GM10248 (cell line): Measurements from ENCODE around the gene AIFM3.

ENCODE experiments used
- CTCF ChIA-PET: fragments of 300-600 bp; sonication (Branson Sonifier 250); formaldehyde crosslinking; extraction: SDS; loops from one replicate; lab custom pipeline; 2021; ENCODE audit warnings: antibody characterized with exemption; lab: Yijun Ruan, JAX
- POLR2A ChIA-PET: fragments of 350-650 bp; sonication (Branson Sonifier 250); formaldehyde crosslinking; extraction: SDS; loops from one replicate; lab custom pipeline; 2020; ENCODE audit warnings: antibody characterized with exemption; lab: Yijun Ruan, JAX
- DNase-seq: peaks from one replicate; pipeline ENCODE4 v3.0.0; 2012; ENCODE audit errors: extremely low spot score
- TF ChIP-seq, protein P1 (sequence below): IDR thresholded peaks from 2 replicates; pipeline ENCODE4 v1.5.1; 2012; ENCODE audit warnings: mild to moderate bottlenecking, low read depth; ENCODE audit errors: extremely low read depth, missing control alignments, control extremely low read depth

The AIFM3 gene, protein sequence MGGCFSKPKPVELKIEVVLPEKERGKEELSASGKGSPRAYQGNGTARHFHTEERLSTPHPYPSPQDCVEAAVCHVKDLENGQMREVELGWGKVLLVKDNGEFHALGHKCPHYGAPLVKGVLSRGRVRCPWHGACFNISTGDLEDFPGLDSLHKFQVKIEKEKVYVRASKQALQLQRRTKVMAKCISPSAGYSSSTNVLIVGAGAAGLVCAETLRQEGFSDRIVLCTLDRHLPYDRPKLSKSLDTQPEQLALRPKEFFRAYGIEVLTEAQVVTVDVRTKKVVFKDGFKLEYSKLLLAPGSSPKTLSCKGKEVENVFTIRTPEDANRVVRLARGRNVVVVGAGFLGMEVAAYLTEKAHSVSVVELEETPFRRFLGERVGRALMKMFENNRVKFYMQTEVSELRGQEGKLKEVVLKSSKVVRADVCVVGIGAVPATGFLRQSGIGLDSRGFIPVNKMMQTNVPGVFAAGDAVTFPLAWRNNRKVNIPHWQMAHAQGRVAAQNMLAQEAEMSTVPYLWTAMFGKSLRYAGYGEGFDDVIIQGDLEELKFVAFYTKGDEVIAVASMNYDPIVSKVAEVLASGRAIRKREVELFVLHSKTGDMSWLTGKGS

GRCh38 chr22:20966883-20967696 lies at the start of gene AIFM3:
TSS of gene AIFM3 (plus strand) at chr22:20967255. CDS start at chr22:20967945, 690 bp downstream.
- TF ChIP-seq, protein P1, sequence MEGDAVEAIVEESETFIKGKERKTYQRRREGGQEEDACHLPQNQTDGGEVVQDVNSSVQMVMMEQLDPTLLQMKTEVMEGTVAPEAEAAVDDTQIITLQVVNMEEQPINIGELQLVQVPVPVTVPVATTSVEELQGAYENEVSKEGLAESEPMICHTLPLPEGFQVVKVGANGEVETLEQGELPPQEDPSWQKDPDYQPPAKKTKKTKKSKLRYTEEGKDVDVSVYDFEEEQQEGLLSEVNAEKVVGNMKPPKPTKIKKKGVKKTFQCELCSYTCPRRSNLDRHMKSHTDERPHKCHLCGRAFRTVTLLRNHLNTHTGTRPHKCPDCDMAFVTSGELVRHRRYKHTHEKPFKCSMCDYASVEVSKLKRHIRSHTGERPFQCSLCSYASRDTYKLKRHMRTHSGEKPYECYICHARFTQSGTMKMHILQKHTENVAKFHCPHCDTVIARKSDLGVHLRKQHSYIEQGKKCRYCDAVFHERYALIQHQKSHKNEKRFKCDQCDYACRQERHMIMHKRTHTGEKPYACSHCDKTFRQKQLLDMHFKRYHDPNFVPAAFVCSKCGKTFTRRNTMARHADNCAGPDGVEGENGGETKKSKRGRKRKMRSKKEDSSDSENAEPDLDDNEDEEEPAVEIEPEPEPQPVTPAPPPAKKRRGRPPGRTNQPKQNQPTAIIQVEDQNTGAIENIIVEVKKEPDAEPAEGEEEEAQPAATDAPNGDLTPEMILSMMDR, result no peak
- no peak for DNase-seq
- ChIA-PET CTCF (interaction anchor here (0.9 to 2.7 kb wide), 3 partner anchors 10 to 50 kb away, joined by 3 to 9 read pairs (median 3); partner anchors contain the start of genes CRKL and LZTR1), POLR2A (no interaction called here)

GRCh38 chr22:20918663-20919218 lies 48.3 kb upstream of the AIFM3 start:
- POLR2A ChIA-PET, result no interaction called here
- TF ChIP-seq, protein P1, result no peak
- CTCF ChIA-PET, result no interaction called here
- no peak for DNase-seq

DNA sequence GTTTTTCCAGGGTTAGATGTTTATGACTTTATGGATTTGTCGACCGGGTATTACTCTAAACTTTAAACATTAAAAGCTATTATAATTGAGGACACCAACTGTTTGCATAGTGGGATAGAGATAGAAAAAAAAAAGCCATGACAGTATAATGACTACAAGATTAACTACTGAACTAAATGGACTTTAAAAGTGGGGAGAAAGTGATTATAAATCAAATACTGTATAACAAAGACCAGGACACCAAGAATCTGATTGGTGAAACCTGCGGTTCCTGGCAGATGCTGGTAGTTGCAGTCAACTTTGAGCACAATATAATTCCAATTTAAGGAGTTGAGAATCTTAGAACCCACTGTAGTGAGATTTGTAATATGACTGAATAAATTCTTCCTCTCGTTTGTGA lies 47.3 kb upstream of the AIFM3 start:
- CTCF ChIA-PET, result interaction anchor here (1.3 to 2.4 kb wide), 3 partner anchors 17 to 40 kb away, joined by 3 to 8 read pairs (median 4); no protein-coding TSS in a partner anchor
- TF ChIP-seq, protein P1, result no peak
- POLR2A ChIA-PET, result no interaction called here
- DNase-seq, result no peak

GRCh38 chr22:20920881-20921203 lies 46.2 kb upstream of the AIFM3 start:
- CTCF ChIA-PET, result interaction anchor here (0.8 to 2.5 kb wide), 7 partner anchors 11 to 64 kb away, joined by 3 to 8 read pairs (median 5); no protein-coding TSS in a partner anchor
- POLR2A ChIA-PET, result no interaction called here

DNA sequence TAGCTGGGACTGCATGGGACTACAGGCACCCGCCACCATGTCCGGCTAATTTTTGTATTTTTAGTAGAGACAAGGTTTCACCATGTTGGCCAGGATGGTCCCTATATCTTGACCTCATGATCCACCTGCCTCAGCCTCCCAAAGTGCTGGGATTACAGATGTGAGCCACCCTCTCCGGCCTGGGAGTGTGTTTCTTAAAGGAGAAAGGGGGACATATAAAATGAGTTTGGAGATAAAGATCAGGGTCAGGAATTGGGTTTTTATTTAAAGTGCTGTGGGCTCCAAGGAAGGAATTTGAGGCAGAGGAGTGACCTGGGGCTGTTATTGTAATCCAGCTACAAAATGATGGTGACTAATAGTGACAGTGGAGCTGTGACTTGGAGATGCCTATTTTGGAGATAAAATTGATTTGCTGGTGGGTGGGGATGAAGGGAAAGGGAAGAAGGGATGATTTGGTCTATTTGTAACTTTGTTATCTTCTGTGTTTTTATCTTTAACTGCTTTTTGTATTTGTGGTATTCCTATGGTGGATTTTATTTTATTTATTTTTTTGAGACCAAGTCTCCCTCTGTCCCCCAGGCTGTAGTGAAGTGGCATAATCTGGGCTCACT lies 44.8 kb upstream of the AIFM3 start:
- ChIA-PET POLR2A (no interaction called here), CTCF (interaction anchor here (1.8 to 2.5 kb wide), 4 partner anchors 10 to 66 kb away, joined by 5 to 8 read pairs (median 6); no protein-coding TSS in a partner anchor)
- TF ChIP-seq, protein P1, result no peak
- DNase-seq, result no peak

More at GRCh38 chr22:20920881-20921203, 46.2 kb upstream of the AIFM3 start:
- no peak for DNase-seq
- TF ChIP-seq, protein P1, result no peak
